ENCODE results near the gene LRRC42.

- TF ChIP-seq SOX6 (IDR thresholded peaks at IDR 0.05) = no peak
- TF ChIP-seq SIN3A (IDR thresholded peaks at IDR 0.05; ENCODE audit: borderline replicate concordance in 2 of 2, control insufficient read depth in 1 of 2, low read depth in 2 of 2, low read length in 2 of 2) = no peak
- TF ChIP-seq FOXA1 (IDR thresholded peaks at IDR 0.05; ENCODE audit: borderline replicate concordance) = no peak
- TF ChIP-seq RNF2 (IDR thresholded peaks at IDR 0.05) = no peak
- no peak for TF ChIP-seq SMARCC2 (IDR thresholded peaks at IDR 0.05; ENCODE audit: low read depth)
- TF ChIP-seq CTCF (IDR thresholded peaks at IDR 0.05 in 2 of 3, conservative IDR thresholded peaks at IDR 0.05 in 1 of 3; ENCODE audit: insufficient read depth in 2 of 3, low read depth in 1 of 3, low read length in 3 of 3) = no peak
- TF ChIP-seq TEAD2 (tag; IDR thresholded peaks at IDR 0.05) = no peak
- TF ChIP-seq EZH2 (IDR thresholded peaks at IDR 0.05; ENCODE audit: borderline replicate concordance, low read depth, low read length) = no peak
- TF ChIP-seq ZNF184 (CRISPR knock-in tag; IDR thresholded peaks at IDR 0.05) = no peak
- no peak for TF ChIP-seq ZBTB33 (CRISPR knock-in tag; IDR thresholded peaks at IDR 0.05)
- no peak for TF ChIP-seq PRMT5 (CRISPR knock-in tag; IDR thresholded peaks at IDR 0.05)
- TF ChIP-seq POLR2A (conservative IDR thresholded peaks at IDR 0.05) = no peak
Measured at GRCh38 chr1:53905509-53905908, 40.6 kb upstream of the LRRC42 start.

Data from K562 (cell line).